Measurements from ENCODE around the gene PDE12. TPM values are rescaled to one million over a fixed set of nuclear protein-coding genes. Genes with fewer than 3 reads are reported as not detected.

Gene PDE12
- total RNA-seq, 1 donor from 2014 or later = 15.3 TPM

DNA sequence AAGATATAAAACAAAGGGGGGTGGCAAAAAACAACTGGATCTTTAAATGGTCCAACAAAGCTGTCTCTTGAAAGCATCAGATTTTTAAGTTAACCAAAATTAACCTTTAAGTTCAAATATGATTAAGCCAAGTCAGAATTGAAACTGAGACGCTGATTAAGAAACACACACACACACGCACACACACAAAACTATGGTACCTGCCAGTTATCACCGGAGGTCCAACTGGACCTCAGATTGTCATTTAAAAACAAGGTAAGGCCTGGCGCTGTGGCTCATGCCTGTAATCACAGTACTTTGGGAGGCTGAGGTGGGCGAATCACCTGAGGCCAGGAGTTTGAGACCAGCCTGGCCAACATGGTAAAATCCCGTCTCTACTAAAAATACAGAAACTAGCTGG lies 30.7 kb downstream of the PDE12 start:
- TF ChIP-seq CTCF (IDR thresholded peaks at IDR 0.05) = no peak
- H3K4me3 Mint-ChIP-seq (ENCODE audit: unreplicated experiment) = no peak overlapping the region

GRCh38 chr3:57587905-57588304 lies 31.8 kb downstream of the PDE12 start:
- no peak overlapping the region for H3K4me3 Mint-ChIP-seq (ENCODE audit: unreplicated experiment)
- peaks cover 44% of the 10 kb centered on the region for H3K4me1 Mint-ChIP-seq (ENCODE audit: unreplicated experiment)
- H3K27ac Mint-ChIP-seq (ENCODE audit: unreplicated experiment) = no peak overlapping the region
- H3K36me3 Mint-ChIP-seq (ENCODE audit: unreplicated experiment) = peaks cover 10% of the 10 kb centered on the region
- no peaks in the 10 kb centered on the region for H3K27me3 Mint-ChIP-seq (ENCODE audit: unreplicated experiment)
- H3K9me3 Mint-ChIP-seq (ENCODE audit: unreplicated experiment) = no peaks in the 10 kb centered on the region
- no peak for DNase-seq (ENCODE audit: extremely low spot score, unreplicated experiment)
- TF ChIP-seq CTCF (IDR thresholded peaks at IDR 0.05) = no peak

More for the DNA sequence above, 30.7 kb downstream of the PDE12 start:
- no peak for DNase-seq (ENCODE audit: extremely low spot score, unreplicated experiment)
- peaks cover 39% of the 10 kb centered on the region for H3K4me1 Mint-ChIP-seq (ENCODE audit: unreplicated experiment)
- no peak overlapping the region for H3K27ac Mint-ChIP-seq (ENCODE audit: unreplicated experiment)
- H3K9me3 Mint-ChIP-seq (ENCODE audit: unreplicated experiment) = no peaks in the 10 kb centered on the region
- peaks cover 13% of the 10 kb centered on the region for H3K36me3 Mint-ChIP-seq (ENCODE audit: unreplicated experiment)
- H3K27me3 Mint-ChIP-seq (ENCODE audit: unreplicated experiment) = no peaks in the 10 kb centered on the region

GRCh38 chr3:57592306-57592705 lies 36.2 kb downstream of the PDE12 start:
- peaks cover 49% of the 10 kb centered on the region for H3K4me1 Mint-ChIP-seq (ENCODE audit: unreplicated experiment)
- H3K4me3 Mint-ChIP-seq (ENCODE audit: unreplicated experiment) = no peak overlapping the region

GRCh38 chr3:57594144-57594543 lies 38.1 kb downstream of the PDE12 start:
- peaks cover 10% of the 10 kb centered on the region for H3K36me3 Mint-ChIP-seq (ENCODE audit: unreplicated experiment)

More at GRCh38 chr3:57592306-57592705, 36.2 kb downstream of the PDE12 start:
- no peak overlapping the region for H3K27ac Mint-ChIP-seq (ENCODE audit: unreplicated experiment)
- DNase-seq (ENCODE audit: extremely low spot score, unreplicated experiment) = no peak
- no peak for TF ChIP-seq CTCF (IDR thresholded peaks at IDR 0.05)
- peaks cover 10% of the 10 kb centered on the region for H3K36me3 Mint-ChIP-seq (ENCODE audit: unreplicated experiment)
- H3K27me3 Mint-ChIP-seq (ENCODE audit: unreplicated experiment) = no peaks in the 10 kb centered on the region
- H3K9me3 Mint-ChIP-seq (ENCODE audit: unreplicated experiment) = no peaks in the 10 kb centered on the region

DNA sequence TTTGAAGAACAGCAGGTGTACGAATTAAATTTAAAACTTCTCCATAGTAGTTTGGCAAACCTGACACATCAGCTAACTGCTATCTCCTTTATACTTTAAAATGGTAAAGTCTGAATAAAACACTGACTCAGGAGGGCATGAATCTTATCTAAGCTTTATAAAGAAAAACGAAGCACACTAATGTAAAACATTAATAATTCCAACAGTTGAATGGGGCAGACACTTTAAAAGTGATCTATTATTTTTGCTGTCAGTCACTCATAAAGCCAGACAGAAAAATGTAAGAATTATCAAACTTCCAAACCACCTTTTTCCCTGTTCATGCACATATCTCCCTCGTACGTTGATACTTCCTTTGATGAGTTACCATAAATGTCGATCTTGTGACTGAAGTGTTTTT lies 38.5 kb downstream of the PDE12 start:
- Mint-ChIP-seq H3K9me3 (ENCODE audit: unreplicated experiment) (no peaks in the 10 kb centered on the region), H3K36me3 (ENCODE audit: unreplicated experiment) (peaks cover 10% of the 10 kb centered on the region), H3K27me3 (ENCODE audit: unreplicated experiment) (no peaks in the 10 kb centered on the region), H3K4me1 (ENCODE audit: unreplicated experiment) (peaks cover 55% of the 10 kb centered on the region), H3K4me3 (ENCODE audit: unreplicated experiment) (peak overlapping the region; percentile 87), H3K27ac (ENCODE audit: unreplicated experiment) (peak overlapping the region; percentile 99)
- TF ChIP-seq CTCF (IDR thresholded peaks at IDR 0.05) = no peak
- DNase-seq (ENCODE audit: extremely low spot score, unreplicated experiment) = no peak

More at GRCh38 chr3:57594144-57594543, 38.1 kb downstream of the PDE12 start:
- Mint-ChIP-seq H3K27me3 (ENCODE audit: unreplicated experiment) (no peaks in the 10 kb centered on the region), H3K27ac (ENCODE audit: unreplicated experiment) (peak overlapping the region; percentile 99), H3K9me3 (ENCODE audit: unreplicated experiment) (no peaks in the 10 kb centered on the region), H3K4me3 (ENCODE audit: unreplicated experiment) (peak overlapping the region; percentile 87), H3K4me1 (ENCODE audit: unreplicated experiment) (peaks cover 52% of the 10 kb centered on the region)
- no peak for TF ChIP-seq CTCF (IDR thresholded peaks at IDR 0.05)
- no peak for DNase-seq (ENCODE audit: extremely low spot score, unreplicated experiment)

Measured in osteocyte (in vitro differentiated cells).